ENCODE data around the gene CSNK1G2. TPM values are rescaled to one million over a fixed set of nuclear protein-coding genes. Genes with fewer than 3 reads are reported as not detected.

The CSNK1G2 gene
- polyA plus RNA-seq, 1 donor from 2014 or later: 110 TPM

DNA sequence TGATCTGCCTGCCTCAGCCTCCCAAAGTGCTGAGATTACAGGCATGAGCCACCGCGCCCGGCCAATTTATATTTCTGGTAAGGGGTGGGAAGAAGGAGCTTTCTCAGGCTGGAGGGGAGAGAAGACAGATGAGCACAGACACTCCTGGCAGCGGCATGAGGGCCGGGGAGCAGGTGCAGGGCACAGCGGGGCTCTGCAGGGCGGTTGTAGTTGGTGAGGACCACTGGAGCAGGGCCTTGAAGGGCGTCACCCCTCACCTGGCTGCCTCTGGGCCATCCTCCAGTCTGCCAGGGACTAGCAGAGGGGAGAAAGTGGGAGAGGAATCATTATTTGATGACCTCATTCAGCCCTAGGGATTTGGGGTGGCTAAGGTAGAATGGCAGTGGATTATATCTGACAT, 8.6 kb upstream of the CSNK1G2 start:
- H4K20me1 ChIP-seq (ENCODE audit: insufficient read depth): no peaks in the 10 kb centered on the region
- no peaks in the 10 kb centered on the region for H3K36me3 ChIP-seq (ENCODE audit: insufficient read depth, low read length)
- H3K9me3 ChIP-seq (ENCODE audit: low read length): no peaks in the 10 kb centered on the region
- H3K9me2 ChIP-seq (ENCODE audit: insufficient read depth, low read length): no peaks in the 10 kb centered on the region
- H3K9ac ChIP-seq (ENCODE audit: low read length): no peak overlapping the region
- H3F3A ChIP-seq (ENCODE audit: insufficient read depth, low read length, poor library complexity, severe bottlenecking): no peaks in the 10 kb centered on the region
- no peak overlapping the region for H3K4me2 ChIP-seq (ENCODE audit: low read length)
- no peaks in the 10 kb centered on the region for H3K79me2 ChIP-seq (replicated peaks; ENCODE audit: insufficient read depth, low read length)
- no peak overlapping the region for H3K27ac ChIP-seq (ENCODE audit: low read length)
- no peak overlapping the region for H2AFZ ChIP-seq (ENCODE audit: low read depth, low read length)
- TF ChIP-seq, protein P1, sequence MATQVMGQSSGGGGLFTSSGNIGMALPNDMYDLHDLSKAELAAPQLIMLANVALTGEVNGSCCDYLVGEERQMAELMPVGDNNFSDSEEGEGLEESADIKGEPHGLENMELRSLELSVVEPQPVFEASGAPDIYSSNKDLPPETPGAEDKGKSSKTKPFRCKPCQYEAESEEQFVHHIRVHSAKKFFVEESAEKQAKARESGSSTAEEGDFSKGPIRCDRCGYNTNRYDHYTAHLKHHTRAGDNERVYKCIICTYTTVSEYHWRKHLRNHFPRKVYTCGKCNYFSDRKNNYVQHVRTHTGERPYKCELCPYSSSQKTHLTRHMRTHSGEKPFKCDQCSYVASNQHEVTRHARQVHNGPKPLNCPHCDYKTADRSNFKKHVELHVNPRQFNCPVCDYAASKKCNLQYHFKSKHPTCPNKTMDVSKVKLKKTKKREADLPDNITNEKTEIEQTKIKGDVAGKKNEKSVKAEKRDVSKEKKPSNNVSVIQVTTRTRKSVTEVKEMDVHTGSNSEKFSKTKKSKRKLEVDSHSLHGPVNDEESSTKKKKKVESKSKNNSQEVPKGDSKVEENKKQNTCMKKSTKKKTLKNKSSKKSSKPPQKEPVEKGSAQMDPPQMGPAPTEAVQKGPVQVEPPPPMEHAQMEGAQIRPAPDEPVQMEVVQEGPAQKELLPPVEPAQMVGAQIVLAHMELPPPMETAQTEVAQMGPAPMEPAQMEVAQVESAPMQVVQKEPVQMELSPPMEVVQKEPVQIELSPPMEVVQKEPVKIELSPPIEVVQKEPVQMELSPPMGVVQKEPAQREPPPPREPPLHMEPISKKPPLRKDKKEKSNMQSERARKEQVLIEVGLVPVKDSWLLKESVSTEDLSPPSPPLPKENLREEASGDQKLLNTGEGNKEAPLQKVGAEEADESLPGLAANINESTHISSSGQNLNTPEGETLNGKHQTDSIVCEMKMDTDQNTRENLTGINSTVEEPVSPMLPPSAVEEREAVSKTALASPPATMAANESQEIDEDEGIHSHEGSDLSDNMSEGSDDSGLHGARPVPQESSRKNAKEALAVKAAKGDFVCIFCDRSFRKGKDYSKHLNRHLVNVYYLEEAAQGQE (IDR thresholded peaks at IDR 0.05; ENCODE audit: borderline replicate concordance): no peak
- TF ChIP-seq EZH2 (IDR thresholded peaks at IDR 0.05; ENCODE audit: borderline replicate concordance, insufficient read depth, low read length, poor library complexity, severe bottlenecking) (no peak), SMC3 (conservative IDR thresholded peaks at IDR 0.05; ENCODE audit: poor library complexity) (no peak), MXI1 (conservative IDR thresholded peaks at IDR 0.05; ENCODE audit: poor library complexity, severe bottlenecking) (no peak), TAF1 (IDR thresholded peaks at IDR 0.05; ENCODE audit: low read depth) (no peak), POLR2AphosphoS5 (IDR thresholded peaks at IDR 0.05) (no peak), EP300 (conservative IDR thresholded peaks at IDR 0.05; ENCODE audit: poor library complexity, severe bottlenecking) (no peak), RAD21 (conservative IDR thresholded peaks at IDR 0.05) (no peak)
- TF ChIP-seq, protein P2, sequence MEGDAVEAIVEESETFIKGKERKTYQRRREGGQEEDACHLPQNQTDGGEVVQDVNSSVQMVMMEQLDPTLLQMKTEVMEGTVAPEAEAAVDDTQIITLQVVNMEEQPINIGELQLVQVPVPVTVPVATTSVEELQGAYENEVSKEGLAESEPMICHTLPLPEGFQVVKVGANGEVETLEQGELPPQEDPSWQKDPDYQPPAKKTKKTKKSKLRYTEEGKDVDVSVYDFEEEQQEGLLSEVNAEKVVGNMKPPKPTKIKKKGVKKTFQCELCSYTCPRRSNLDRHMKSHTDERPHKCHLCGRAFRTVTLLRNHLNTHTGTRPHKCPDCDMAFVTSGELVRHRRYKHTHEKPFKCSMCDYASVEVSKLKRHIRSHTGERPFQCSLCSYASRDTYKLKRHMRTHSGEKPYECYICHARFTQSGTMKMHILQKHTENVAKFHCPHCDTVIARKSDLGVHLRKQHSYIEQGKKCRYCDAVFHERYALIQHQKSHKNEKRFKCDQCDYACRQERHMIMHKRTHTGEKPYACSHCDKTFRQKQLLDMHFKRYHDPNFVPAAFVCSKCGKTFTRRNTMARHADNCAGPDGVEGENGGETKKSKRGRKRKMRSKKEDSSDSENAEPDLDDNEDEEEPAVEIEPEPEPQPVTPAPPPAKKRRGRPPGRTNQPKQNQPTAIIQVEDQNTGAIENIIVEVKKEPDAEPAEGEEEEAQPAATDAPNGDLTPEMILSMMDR (IDR thresholded peaks at IDR 0.05; ENCODE audit: poor library complexity, severe bottlenecking): no peak
- no peak overlapping the region for H3K4me3 ChIP-seq (ENCODE audit: low read length)
- no peaks in the 10 kb centered on the region for H3K27me3 ChIP-seq (ENCODE audit: insufficient read depth, low read depth, low read length)

DNA sequence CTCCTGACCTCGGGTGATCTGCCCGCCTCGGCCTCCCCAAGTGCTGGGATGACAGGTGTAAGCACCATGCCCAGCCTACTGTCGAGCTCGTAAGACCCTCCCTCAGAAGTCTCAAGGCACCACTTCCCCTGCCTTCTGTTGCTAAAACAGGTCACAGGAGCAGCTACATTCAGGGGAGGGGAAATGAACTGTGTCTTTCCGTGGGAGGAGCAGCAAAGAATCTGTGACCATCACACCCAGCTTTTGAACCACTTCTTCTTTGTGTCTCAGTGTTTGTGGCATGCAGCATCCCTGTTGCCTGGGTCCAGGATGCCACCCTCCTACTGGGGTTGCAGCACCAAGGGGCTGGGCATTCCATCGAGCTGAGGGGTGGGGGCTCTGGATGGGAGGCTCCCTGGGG, 7.7 kb upstream of the CSNK1G2 start:
- no peaks in the 10 kb centered on the region for H3K9me3 ChIP-seq (ENCODE audit: low read length)
- no peak overlapping the region for H3K4me2 ChIP-seq (ENCODE audit: low read length)
- H3K36me3 ChIP-seq (ENCODE audit: insufficient read depth, low read length): no peaks in the 10 kb centered on the region
- no peaks in the 10 kb centered on the region for H3K9me2 ChIP-seq (ENCODE audit: insufficient read depth, low read length)
- no peak overlapping the region for H3K4me3 ChIP-seq (ENCODE audit: low read length)
- no peaks in the 10 kb centered on the region for H4K20me1 ChIP-seq (ENCODE audit: insufficient read depth)
- TF ChIP-seq RAD21 (conservative IDR thresholded peaks at IDR 0.05) (no peak), MXI1 (conservative IDR thresholded peaks at IDR 0.05; ENCODE audit: poor library complexity, severe bottlenecking) (no peak), SMC3 (conservative IDR thresholded peaks at IDR 0.05; ENCODE audit: poor library complexity) (no peak), TAF1 (IDR thresholded peaks at IDR 0.05; ENCODE audit: low read depth) (no peak), EP300 (conservative IDR thresholded peaks at IDR 0.05; ENCODE audit: poor library complexity, severe bottlenecking) (no peak), POLR2AphosphoS5 (IDR thresholded peaks at IDR 0.05) (no peak), EZH2 (IDR thresholded peaks at IDR 0.05; ENCODE audit: borderline replicate concordance, insufficient read depth, low read length, poor library complexity, severe bottlenecking) (no peak)
- TF ChIP-seq, protein P2 (IDR thresholded peaks at IDR 0.05; ENCODE audit: poor library complexity, severe bottlenecking): no peak
- TF ChIP-seq, protein P1 (IDR thresholded peaks at IDR 0.05; ENCODE audit: borderline replicate concordance): no peak
- H3K27ac ChIP-seq (ENCODE audit: low read length): no peak overlapping the region
- H2AFZ ChIP-seq (ENCODE audit: low read depth, low read length): no peak overlapping the region
- no peak overlapping the region for H3K9ac ChIP-seq (ENCODE audit: low read length)
- H3K79me2 ChIP-seq (replicated peaks; ENCODE audit: insufficient read depth, low read length): no peaks in the 10 kb centered on the region
- H3F3A ChIP-seq (ENCODE audit: insufficient read depth, low read length, poor library complexity, severe bottlenecking): no peaks in the 10 kb centered on the region
- no peaks in the 10 kb centered on the region for H3K27me3 ChIP-seq (ENCODE audit: insufficient read depth, low read depth, low read length)

Data from neural cell (in vitro differentiated cells).